K562 (cell line): ENCODE measurements around the gene COQ4. TPM values are rescaled to one million over a fixed set of nuclear protein-coding genes. Genes with fewer than 3 reads are reported as not detected.
A peak's percentile ranks its signal among the peaks of the same experiment; 100 is the strongest.

Source experiments
- ARID1B ChIP-seq: fragments of 450-650 bp; IDR thresholded peaks from 2 replicates; pipeline ENCODE4 v1.6.1; 2016; ENCODE audit warnings: antibody characterized with exemption, mild to moderate bottlenecking, inconsistent platforms
- CHD1 ChIP-seq: fragments of 200-600 bp; sonication (generic); IDR thresholded peaks from one replicate; pipeline ENCODE4 v1.6.1; 2012; ENCODE audit warnings: mild to moderate bottlenecking, moderate library complexity, low read length, inconsistent platforms
- DDX20 ChIP-seq: fragments of 450-650 bp; IDR thresholded peaks from 2 replicates; pipeline ENCODE4 v1.6.1; 2016; ENCODE audit warnings: missing genetic modification characterization, low read depth, mild to moderate bottlenecking, missing compliant biosample characterization, moderate library complexity
- DEAF1 ChIP-seq: fragments of 450-650 bp; formaldehyde crosslinking; IDR thresholded peaks from 2 replicates; pipeline ENCODE4 v1.4.0; 2020; ENCODE audit warnings: mild to moderate bottlenecking, moderate library complexity
- DIDO1 ChIP-seq: fragments of 450-650 bp; IDR thresholded peaks from 2 replicates; pipeline ENCODE4 v1.6.1; 2016; ENCODE audit warnings: low read depth, missing biosample characterization, missing genetic modification characterization
- HDAC6 ChIP-seq: IDR thresholded peaks from 2 replicates; pipeline ENCODE4 v1.6.1; 2012; ENCODE audit warnings: low read depth, mild to moderate bottlenecking, control low read depth, inconsistent platforms, low read length, moderate library complexity
- HNRNPK ChIP-seq: fragments of 200-400 bp; formaldehyde crosslinking; IDR thresholded peaks from one replicate; pipeline ENCODE4 v1.6.1; 2018; ENCODE audit warnings: mild to moderate bottlenecking, low read depth, low read length; ENCODE audit not compliant: poor library complexity, severe bottlenecking
- KLF13 ChIP-seq: fragments of 450-650 bp; IDR thresholded peaks from 2 replicates; pipeline ENCODE4 v1.6.1; 2016; ENCODE audit warnings: missing genetic modification characterization, low read depth, mild to moderate bottlenecking, missing compliant biosample characterization, moderate library complexity, borderline replicate concordance
- PHF21A ChIP-seq: fragments of 450-650 bp; IDR thresholded peaks from 2 replicates; pipeline ENCODE4 v1.6.1; 2017; ENCODE audit warnings: low read depth, borderline replicate concordance
- PPARD ChIP-seq: fragments of 250-450 bp; sonication (Bioruptor Pico); IDR thresholded peaks from 2 replicates; pipeline ENCODE4 v1.8.0; 2022; ENCODE audit warnings: inconsistent platforms, mild to moderate bottlenecking, moderate library complexity
- RBM39 ChIP-seq: fragments of 200-400 bp; formaldehyde crosslinking; optimal IDR thresholded peaks from 2 replicates; pipeline ENCODE3; 2018; ENCODE audit warnings: low read depth, low read length
- TOE1 ChIP-seq, 2 experiments: fragments of 450-650 bp in 1 of 2; sonication (generic) in 1 of 2; formaldehyde crosslinking in 1 of 2; IDR thresholded peaks; 2 replicates each; pipeline versions ENCODE4 v1.7.1 to v1.8.0; 2016 to 2022; ENCODE audit warnings: borderline replicate concordance in 2 of 2, mild to moderate bottlenecking in 2 of 2, antibody characterized with exemption in 1 of 2, inconsistent platforms in 1 of 2, low read depth in 1 of 2, missing genetic modification reagents in 1 of 2, moderate library complexity in 1 of 2
- ZNF212 ChIP-seq: fragments of 450-650 bp; formaldehyde crosslinking; IDR thresholded peaks from 2 replicates; pipeline ENCODE4 v1.4.0; 2020; ENCODE audit warnings: mild to moderate bottlenecking
- polyA plus RNA-seq, 8 experiments: library from polyadenylated mRNA; depleted of rRNA in 4 of 8; stranded (reverse) in 5 of 8; unstranded in 3 of 8; fragments of >200 nt; fragmentation: Nextera tagmentation in 2 of 8; fragmentation: Illumina TruSeq in 1 of 8; extraction: Ambion mirVana in 2 of 8; extraction: Trizol in 1 of 8; gene quantifications; 2 replicates each; pipeline versions ENCODE4 v1.2.1 to v1.2.3, GENCODE V29; 2011 to 2014; ENCODE audit warnings: inconsistent platforms in 1 of 8, missing spikeins in 1 of 8
- total RNA-seq, 7 experiments: library from RNA; depleted of rRNA in 6 of 7; stranded (reverse); fragments of >200 nt in 6 of 7; fragmentation: Illumina TruSeq in 2 of 7; extraction: Trizol in 2 of 7; gene quantifications; 2 replicates each; pipeline versions ENCODE4 v1.2.1 to v1.2.3, GENCODE V29; 2011 to 2021; ENCODE audit warnings: low replicate concordance in 1 of 7
- TF ChIP-seq, protein P1 (sequence below), 3 experiments: IDR thresholded peaks in 2 of 3; conservative IDR thresholded peaks in 1 of 3; 2 replicates each; pipeline ENCODE4 v1.5.1; 2011 to 2012; ENCODE audit warnings: low read length in 3 of 3, mild to moderate bottlenecking in 3 of 3, control low read depth in 2 of 3, improper control_type of control experiment in 1 of 3, inconsistent platforms in 1 of 3, low read depth in 1 of 3, mixed read lengths in 1 of 3, moderate library complexity in 1 of 3; ENCODE audit not compliant: insufficient read depth in 2 of 3
- TF ChIP-seq, protein P2 (sequence below), 3 experiments: fragments of 200-800 bp in 1 of 3; fragments of 250-450 bp in 1 of 3; fragments of 450-650 bp in 1 of 3; sonication (Bioruptor Pico) in 1 of 3; sonication (Bioruptor generic) in 1 of 3; formaldehyde crosslinking in 1 of 3; IDR thresholded peaks; 2 replicates each; pipeline versions ENCODE4 v1.6.1 to v1.8.0; 2016 to 2022; ENCODE audit warnings: mild to moderate bottlenecking in 2 of 3, missing genetic modification characterization in 2 of 3, missing compliant biosample characterization in 1 of 3, moderate library complexity in 1 of 3
- TF ChIP-seq, protein P3 (sequence below): fragments of 250-450 bp; sonication (Bioruptor Pico); IDR thresholded peaks from 2 replicates; pipeline ENCODE4 v1.4.0; 2020

Gene COQ4
- total and polyA plus RNA-seq, 9 of the 15 experiments (the other 6 are each of a cell fraction or from before 2014, with no cell fraction given), result 9.1 to 135 (median 67.2) TPM

DNA sequence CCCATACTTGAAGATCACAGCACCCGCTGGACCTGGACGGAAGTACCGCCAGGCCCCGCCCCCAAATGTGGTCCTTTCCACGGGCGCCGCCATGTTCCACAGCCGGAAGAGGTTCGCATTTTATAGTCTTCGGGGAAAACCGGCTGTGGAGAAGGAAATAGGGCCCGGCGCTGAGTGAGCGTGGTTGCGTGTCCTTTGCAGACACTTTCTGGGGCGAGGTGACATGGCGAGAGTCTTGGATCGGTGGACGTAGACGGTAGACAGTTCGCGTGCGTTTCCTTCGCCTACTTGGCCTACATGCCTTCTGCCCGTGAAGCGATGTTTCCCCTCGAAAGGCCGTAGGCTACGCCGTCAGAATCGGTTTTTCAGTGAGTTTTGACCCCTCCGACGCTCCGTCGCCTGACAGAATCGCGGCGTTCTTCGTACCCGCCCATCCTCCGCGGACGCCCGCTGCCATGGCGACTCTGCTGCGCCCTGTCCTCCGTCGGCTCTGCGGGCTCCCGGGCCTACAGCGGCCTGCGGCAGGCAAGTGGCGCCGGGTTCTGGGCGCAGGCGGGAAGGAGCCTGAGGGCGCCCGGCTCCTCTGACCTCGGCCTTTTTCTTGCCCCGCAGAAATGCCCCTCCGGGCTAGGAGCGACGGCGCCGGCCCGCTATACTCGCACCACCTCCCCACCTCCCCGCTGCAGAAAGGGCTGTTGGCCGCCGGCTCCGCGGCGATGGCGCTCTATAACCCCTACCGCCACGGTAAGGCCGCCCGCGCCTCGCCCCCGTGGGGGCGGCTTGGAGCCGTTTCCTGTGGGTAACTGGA lies at the start of gene COQ4, which contains the start of gene TRUB2 (continued):
- no peak for TF ChIP-seq TOE1 (IDR thresholded peaks at IDR 0.05; ENCODE audit: borderline replicate concordance)
- no peak for TF ChIP-seq TOE1 (CRISPR knock-in tag; IDR thresholded peaks at IDR 0.05; ENCODE audit: borderline replicate concordance, low read depth)
- TF ChIP-seq ARID1B, result no peak
- TF ChIP-seq HNRNPK, result no peak
- TF ChIP-seq ZNF212, result peak; percentile 80; the same call in 1 of the 2 replicates
- TF ChIP-seq CHD1, result peak; percentile 93
- peak; percentile 99 for TF ChIP-seq KLF13 (tag)
- TF ChIP-seq, protein P1, sequence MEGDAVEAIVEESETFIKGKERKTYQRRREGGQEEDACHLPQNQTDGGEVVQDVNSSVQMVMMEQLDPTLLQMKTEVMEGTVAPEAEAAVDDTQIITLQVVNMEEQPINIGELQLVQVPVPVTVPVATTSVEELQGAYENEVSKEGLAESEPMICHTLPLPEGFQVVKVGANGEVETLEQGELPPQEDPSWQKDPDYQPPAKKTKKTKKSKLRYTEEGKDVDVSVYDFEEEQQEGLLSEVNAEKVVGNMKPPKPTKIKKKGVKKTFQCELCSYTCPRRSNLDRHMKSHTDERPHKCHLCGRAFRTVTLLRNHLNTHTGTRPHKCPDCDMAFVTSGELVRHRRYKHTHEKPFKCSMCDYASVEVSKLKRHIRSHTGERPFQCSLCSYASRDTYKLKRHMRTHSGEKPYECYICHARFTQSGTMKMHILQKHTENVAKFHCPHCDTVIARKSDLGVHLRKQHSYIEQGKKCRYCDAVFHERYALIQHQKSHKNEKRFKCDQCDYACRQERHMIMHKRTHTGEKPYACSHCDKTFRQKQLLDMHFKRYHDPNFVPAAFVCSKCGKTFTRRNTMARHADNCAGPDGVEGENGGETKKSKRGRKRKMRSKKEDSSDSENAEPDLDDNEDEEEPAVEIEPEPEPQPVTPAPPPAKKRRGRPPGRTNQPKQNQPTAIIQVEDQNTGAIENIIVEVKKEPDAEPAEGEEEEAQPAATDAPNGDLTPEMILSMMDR (IDR thresholded peaks at IDR 0.05 in 2 of 3, conservative IDR thresholded peaks at IDR 0.05 in 1 of 3; ENCODE audit: insufficient read depth in 2 of 3, low read depth in 1 of 3, low read length in 3 of 3), result peak in 2 of 3 experiments; percentile 32 to 37; a peak in 4 of 6 replicates
- peak; percentile 100 for TF ChIP-seq DIDO1 (tag)
- TF ChIP-seq HDAC6, result no peak; the same call in 1 of the 2 replicates
- TF ChIP-seq PHF21A, result no peak
- TF ChIP-seq, protein P2, sequence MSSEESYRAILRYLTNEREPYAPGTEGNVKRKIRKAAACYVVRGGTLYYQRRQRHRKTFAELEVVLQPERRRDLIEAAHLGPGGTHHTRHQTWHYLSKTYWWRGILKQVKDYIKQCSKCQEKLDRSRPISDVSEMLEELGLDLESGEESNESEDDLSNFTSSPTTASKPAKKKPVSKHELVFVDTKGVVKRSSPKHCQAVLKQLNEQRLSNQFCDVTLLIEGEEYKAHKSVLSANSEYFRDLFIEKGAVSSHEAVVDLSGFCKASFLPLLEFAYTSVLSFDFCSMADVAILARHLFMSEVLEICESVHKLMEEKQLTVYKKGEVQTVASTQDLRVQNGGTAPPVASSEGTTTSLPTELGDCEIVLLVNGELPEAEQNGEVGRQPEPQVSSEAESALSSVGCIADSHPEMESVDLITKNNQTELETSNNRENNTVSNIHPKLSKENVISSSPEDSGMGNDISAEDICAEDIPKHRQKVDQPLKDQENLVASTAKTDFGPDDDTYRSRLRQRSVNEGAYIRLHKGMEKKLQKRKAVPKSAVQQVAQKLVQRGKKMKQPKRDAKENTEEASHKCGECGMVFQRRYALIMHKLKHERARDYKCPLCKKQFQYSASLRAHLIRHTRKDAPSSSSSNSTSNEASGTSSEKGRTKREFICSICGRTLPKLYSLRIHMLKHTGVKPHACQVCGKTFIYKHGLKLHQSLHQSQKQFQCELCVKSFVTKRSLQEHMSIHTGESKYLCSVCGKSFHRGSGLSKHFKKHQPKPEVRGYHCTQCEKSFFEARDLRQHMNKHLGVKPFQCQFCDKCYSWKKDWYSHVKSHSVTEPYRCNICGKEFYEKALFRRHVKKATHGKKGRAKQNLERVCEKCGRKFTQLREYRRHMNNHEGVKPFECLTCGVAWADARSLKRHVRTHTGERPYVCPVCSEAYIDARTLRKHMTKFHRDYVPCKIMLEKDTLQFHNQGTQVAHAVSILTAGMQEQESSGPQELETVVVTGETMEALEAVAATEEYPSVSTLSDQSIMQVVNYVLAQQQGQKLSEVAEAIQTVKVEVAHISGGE (CRISPR knock-in tag; IDR thresholded peaks at IDR 0.05), result peak in 2 of 3 experiments; percentile 99; a peak in 4 of 6 replicates
- TF ChIP-seq PPARD (CRISPR knock-in tag), result no peak
- TF ChIP-seq DDX20, result no peak
- TF ChIP-seq RBM39, result peak; percentile 95
- TF ChIP-seq, protein P3, sequence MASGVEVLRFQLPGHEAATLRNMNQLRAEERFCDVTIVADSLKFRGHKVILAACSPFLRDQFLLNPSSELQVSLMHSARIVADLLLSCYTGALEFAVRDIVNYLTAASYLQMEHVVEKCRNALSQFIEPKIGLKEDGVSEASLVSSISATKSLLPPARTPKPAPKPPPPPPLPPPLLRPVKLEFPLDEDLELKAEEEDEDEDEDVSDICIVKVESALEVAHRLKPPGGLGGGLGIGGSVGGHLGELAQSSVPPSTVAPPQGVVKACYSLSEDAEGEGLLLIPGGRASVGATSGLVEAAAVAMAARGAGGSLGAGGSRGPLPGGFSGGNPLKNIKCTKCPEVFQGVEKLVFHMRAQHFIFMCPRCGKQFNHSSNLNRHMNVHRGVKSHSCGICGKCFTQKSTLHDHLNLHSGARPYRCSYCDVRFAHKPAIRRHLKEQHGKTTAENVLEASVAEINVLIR (CRISPR knock-in tag), result peak; percentile 77
- TF ChIP-seq DEAF1 (CRISPR knock-in tag), result peak; percentile 5; the same call in 1 of the 2 replicates
